GM12892 (cell line): ENCODE measurements around the gene QSOX1. TPM values are rescaled to one million over a fixed set of nuclear protein-coding genes. Genes with fewer than 3 reads are reported as not detected.
A peak's percentile ranks its signal among the peaks of the same experiment; 100 is the strongest.
"Not testable (repeated sequence)": the region's sequence is repeated elsewhere in the genome, so short reads cannot be mapped to it uniquely, and the experiment has no call there.

Source experiments
- DNase-seq: peaks from one replicate; pipeline ENCODE4 v3.0.0; 2011; ENCODE audit not compliant: insufficient read length
- FAIRE-seq: peaks from 2 replicates; lab custom pipeline; 2011; peaks lifted over from hg19 to GRCh38; lab: Jason Lieb, UNC
- POLR2A ChIP-seq: IDR thresholded peaks from 2 replicates; pipeline ENCODE4 v1.6.1; 2011; ENCODE audit warnings: low read depth, low read length, control low read depth
- POLR2AphosphoS5 ChIP-seq: IDR thresholded peaks from 2 replicates; pipeline ENCODE4 v1.6.1; 2011; ENCODE audit warnings: low read depth, low read length, control low read depth
- TAF1 ChIP-seq: IDR thresholded peaks from 2 replicates; pipeline ENCODE4 v1.6.1; 2011; ENCODE audit warnings: low read depth, mild to moderate bottlenecking, control low read depth, low read length, borderline replicate concordance
- polyA plus RNA-seq: library from polyadenylated mRNA; unstranded; fragments of >200 nt; gene quantifications from one replicate; pipeline ENCODE4 v1.2.1, GENCODE V29; 2012; ENCODE audit warnings: missing spikeins, inconsistent platforms; ENCODE audit not compliant: missing spikeins

The QSOX1 gene
- polyA plus RNA-seq, result 14.2 TPM

DNA sequence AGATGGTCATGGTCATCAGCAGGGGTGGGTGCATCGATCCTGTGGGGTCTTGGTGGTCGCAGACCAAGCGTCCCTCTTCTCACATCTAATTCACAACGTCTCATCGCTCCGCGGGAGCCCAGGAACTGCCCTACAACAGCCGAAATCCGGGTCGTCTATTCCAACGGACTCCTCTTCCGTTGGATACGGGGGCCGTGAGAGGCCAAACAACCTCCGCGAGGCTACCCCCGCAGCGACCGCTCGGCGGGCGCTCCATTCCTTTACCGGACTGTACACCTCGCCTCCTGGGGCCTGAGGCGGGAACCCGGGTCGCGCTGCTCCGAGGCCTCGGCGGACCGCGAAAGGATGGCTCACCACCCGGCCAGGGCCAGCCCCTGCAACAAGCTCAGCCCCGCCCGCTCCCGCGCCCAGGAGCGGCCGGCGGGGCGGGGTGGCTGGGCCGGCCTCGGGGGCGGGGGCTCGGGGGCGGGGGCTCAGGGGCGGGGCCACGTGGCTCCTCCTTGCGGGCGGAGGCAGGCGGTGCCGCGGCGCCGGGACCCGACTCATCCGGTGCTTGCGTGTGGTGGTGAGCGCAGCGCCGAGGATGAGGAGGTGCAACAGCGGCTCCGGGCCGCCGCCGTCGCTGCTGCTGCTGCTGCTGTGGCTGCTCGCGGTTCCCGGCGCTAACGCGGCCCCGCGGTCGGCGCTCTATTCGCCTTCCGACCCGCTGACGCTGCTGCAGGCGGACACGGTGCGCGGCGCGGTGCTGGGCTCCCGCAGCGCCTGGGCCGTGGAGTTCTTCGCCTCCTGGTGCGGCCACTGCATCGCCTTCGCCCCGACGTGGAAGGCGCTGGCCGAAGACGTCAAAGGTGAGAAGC, at the start of gene QSOX1:
Gene QSOX1 (plus strand): TSS at position 545 of the 857 bp plus-strand sequence. CDS start 39 bp downstream, at position 584.
- FAIRE-seq (peak; percentile 36), DNase-seq (peak; percentile 96)
- peak; percentile 62; the same call in 1 of the 2 replicates for TF ChIP-seq TAF1
- peak; percentile 72 for TF ChIP-seq POLR2AphosphoS5
- peak; percentile 90 for TF ChIP-seq POLR2A

DNA sequence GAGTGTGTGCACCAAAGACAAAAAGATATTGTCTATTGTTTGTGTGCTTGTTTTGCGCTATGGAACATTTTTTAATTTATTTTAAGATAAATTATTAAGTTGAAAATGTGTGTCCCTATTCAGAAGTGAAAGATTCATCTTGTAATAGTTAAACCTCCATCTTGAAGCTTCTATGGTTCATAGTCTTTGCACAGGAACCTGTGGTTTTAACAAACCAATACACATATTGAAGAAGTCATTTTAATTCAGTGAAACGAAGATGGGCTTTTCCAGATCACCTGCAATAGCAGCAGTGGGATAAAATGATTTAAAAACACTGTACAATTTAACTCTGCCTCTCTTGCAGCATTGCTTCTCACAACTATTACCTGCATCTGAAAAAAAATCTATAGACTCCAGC, 42.6 kb upstream of the QSOX1 start:
- TF ChIP-seq TAF1 (no peak), POLR2A (no peak), POLR2AphosphoS5 (no peak)
- FAIRE-seq, result no peak
- no peak for DNase-seq

DNA sequence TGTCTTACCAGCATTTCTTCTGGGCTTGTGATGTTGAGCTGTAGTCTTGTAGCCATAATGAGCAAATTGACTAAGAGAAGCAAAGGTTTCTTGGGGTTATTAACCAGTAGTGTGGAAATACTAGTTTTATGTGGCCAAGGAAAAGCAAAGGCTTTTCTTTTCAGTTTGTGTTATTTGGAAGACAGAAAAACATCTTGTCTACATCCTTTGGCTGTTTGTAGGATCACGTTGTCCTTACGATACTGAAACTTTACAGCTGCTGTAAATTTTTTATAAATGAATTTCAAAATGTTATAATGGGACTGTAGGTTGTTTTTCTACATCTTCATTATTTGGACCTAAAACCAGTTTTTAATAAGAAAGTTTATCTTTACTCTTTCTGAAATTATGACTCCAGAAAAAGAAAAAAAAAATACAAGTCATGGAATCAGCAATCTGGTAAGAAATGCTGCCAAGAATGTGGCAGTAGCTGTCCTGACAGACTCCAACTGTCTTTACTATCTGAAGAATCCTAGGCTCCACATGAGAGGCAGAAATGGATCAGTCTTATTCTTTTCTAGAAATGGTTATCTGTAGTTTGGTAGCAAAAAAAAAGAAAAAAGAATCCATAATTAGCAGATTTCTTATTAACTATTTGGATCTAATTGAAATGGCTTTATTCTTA, 41.6 kb upstream of the QSOX1 start:
- no peak for FAIRE-seq
- no peak for TF ChIP-seq TAF1
- TF ChIP-seq POLR2AphosphoS5, result no peak
- TF ChIP-seq POLR2A, result no peak
- no peak for DNase-seq

GRCh38 chr1:180114396-180114945, 40.2 kb upstream of the QSOX1 start:
- TF ChIP-seq POLR2AphosphoS5 (no peak), TAF1 (no peak), POLR2A (no peak)
- DNase-seq (no peak), FAIRE-seq (no peak)

- DNase-seq (no peak), FAIRE-seq (no peak)
- 0 out of 2 replicates have a peak, but pooled peaks have one; percentile 10 for TF ChIP-seq POLR2AphosphoS5
- TF ChIP-seq TAF1, result no peak
Measured at GRCh38 chr1:180116964-180117763, 37.5 kb upstream of the QSOX1 start.

GRCh38 chr1:180117764-180118116, 36.9 kb upstream of the QSOX1 start:
- TF ChIP-seq POLR2A (no peak), POLR2AphosphoS5 (no peak), TAF1 (no peak)
- DNase-seq, result no peak
- FAIRE-seq, result no peak

DNA sequence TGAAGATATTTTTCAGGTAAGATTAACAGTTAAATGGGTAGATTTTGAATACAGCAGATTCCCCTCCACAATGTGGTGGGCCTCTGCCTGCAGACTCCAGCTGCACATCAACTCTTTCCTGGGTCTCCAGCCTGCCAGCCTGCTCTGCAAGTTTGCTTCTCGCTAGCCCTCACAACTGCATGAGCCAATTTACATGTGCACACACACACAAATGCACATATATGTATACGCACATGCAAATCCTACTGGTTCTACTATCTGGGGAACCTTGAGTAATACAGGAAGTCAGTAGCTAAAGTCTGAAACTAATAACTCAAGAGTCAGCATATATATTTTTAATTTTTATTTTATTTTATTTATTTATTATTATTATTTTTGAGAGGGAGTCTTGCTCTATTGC, 34.8 kb upstream of the QSOX1 start:
- TF ChIP-seq POLR2A (no peak), POLR2AphosphoS5 (no peak), TAF1 (no peak)
- no peak for FAIRE-seq
- no peak for DNase-seq

DNA sequence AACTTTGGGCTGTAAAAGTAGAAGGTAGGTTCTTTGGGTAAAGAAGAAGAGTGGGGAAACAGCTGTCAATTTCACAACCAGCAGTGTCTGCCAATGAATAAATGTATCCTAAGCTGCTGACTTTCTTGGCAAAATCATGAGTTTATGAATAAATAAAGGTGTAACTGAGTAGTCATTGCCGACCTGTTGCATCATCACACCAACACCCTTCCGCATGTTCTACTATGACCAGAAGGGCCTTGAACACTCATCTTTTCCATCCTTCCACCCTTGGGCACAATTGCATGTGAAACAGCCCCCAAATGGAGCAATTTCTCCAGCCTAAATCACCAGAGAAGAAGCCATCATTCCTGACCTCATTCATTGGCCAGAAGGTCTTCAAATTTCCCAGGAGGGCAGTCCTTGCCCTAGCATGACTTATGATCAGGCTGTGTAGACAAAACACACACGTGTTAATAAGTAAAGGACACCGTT, 31.2 kb upstream of the QSOX1 start:
- no peak for TF ChIP-seq POLR2AphosphoS5
- TF ChIP-seq TAF1, result no peak
- no peak for TF ChIP-seq POLR2A

DNA sequence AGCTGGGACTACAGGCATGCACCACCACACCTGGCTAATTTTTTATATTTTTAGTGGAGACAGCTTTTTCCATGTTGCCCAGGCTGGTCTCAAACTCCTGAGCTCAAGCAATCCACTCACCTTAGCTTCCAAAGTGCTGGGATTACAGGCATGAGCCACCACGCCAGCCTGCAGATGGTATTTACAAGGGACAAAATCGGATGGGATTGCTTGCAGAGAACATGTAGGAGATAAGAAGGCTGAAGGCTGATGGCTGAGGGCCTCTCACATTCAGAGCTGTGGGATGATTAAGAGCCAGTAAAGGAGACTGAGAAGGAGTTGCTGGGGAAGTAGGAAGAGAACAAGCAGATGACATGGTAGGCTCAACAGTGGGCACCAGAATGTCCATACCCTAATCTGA, 24.0 kb upstream of the QSOX1 start:
- no peak for TF ChIP-seq POLR2AphosphoS5
- no peak for DNase-seq
- no peak for FAIRE-seq

More for the DNA sequence above, 31.2 kb upstream of the QSOX1 start:
- DNase-seq (no peak), FAIRE-seq (no peak)

DNA sequence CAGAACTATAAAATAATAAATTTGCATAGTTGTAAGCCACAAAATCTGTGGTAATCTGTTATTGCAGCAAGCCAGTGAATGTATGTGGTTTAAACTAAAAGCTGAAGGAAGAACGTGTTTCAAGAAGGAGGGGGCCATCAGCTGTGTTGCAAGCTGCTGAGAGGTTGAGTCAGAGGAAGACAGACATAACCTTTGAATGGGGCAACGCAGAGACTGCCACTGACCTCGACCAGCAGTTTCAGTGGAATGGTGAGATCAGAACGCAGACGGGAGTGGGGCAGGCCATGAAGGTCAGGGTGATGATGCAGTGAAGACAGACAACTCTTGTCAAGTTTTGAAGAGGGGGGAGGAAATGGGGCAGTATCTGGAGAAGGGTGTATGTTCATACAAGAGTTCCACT, 23.2 kb upstream of the QSOX1 start:
- no peak for FAIRE-seq
- no peak for TF ChIP-seq TAF1
- no peak for TF ChIP-seq POLR2AphosphoS5
- no peak for TF ChIP-seq POLR2A
- DNase-seq, result no peak

DNA sequence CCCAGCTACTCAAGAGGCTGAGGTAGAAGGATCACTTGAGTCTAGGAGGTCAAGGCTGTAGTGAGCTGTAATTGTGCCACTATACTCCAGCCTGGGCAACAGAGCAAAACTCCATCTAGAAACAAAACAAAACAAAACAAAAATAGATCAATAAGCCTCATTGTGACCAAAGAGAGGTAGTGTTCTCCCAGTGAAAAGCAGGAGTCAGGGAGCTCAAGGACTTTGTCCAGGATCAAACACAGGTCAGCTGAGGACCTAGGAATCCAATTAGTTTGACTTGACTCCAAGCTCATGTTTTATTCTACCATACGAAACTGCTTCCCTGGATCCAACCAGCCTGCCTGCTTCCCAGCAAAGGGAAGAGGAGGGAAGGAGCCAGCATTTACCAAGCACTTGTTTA, 21.5 kb upstream of the QSOX1 start:
- DNase-seq, result no peak
- TF ChIP-seq TAF1, result no peak
- no peak for TF ChIP-seq POLR2A
- TF ChIP-seq POLR2AphosphoS5, result no peak
- no peak for FAIRE-seq

- not testable (repeated sequence) for FAIRE-seq
Measured at GRCh38 chr1:180133688-180134087, 21.0 kb upstream of the QSOX1 start.

More at GRCh38 chr1:180133688-180134087, 21.0 kb upstream of the QSOX1 start:
- not testable (repeated sequence) for DNase-seq
